Stimulated activated CD4-positive, alpha-beta T cell treated with anti-CD3 and anti-CD28 coated beads, Interleukin-2, amount 100 ng/mL, for 48 hours (primary cell): ENCODE results near the gene NUP58.

ENCODE experiments used
- DNase-seq, 2 donors: peaks; one replicate each; pipeline ENCODE4 v3.0.0-alpha.2; 2020

Gene NUP58, protein sequence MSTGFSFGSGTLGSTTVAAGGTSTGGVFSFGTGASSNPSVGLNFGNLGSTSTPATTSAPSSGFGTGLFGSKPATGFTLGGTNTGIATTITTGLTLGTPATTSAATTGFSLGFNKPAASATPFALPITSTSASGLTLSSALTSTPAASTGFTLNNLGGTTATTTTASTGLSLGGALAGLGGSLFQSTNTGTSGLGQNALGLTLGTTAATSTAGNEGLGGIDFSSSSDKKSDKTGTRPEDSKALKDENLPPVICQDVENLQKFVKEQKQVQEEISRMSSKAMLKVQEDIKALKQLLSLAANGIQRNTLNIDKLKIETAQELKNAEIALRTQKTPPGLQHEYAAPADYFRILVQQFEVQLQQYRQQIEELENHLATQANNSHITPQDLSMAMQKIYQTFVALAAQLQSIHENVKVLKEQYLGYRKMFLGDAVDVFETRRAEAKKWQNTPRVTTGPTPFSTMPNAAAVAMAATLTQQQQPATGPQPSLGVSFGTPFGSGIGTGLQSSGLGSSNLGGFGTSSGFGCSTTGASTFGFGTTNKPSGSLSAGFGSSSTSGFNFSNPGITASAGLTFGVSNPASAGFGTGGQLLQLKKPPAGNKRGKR

DNA sequence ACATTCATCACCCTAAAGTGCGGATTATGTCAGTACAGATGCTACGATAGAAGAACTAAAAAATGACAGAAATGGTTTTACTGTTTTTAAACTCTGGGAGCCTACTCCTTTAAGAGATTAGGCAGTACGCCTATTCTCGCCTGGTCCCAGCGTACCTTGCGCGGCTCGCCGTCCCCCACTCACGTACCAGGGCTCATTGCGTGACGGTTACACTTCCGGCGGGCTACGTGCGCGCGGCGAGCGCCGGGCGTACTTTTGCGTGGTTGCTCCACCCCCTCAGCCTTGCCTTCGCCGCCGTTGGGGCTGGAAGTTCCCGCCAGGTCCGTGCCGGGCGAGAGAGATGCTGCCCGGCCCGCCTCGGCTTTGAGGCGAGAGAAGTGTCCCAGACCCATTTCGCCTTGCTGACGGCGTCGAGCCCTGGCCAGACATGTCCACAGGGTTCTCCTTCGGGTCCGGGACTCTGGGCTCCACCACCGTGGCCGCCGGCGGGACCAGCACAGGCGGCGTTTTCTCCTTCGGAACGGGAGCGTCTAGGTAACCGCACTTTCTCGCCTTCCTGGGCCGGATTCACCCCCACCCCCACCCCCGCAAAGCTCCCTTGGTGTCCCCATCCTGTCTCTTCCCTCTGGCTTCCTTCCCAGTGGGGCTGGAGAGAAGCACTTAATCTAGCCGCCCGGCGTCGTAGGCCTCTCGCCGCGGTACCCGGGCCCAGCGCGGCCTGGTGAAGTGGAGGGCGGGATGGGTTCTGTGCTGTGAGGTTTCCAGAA lies at the start of gene NUP58:
Gene NUP58 (plus strand): TSS at position 279 of the 767 bp plus-strand sequence. CDS start 149 bp downstream, at position 428.
- DNase-seq = peak; percentile 87 to 89

DNA sequence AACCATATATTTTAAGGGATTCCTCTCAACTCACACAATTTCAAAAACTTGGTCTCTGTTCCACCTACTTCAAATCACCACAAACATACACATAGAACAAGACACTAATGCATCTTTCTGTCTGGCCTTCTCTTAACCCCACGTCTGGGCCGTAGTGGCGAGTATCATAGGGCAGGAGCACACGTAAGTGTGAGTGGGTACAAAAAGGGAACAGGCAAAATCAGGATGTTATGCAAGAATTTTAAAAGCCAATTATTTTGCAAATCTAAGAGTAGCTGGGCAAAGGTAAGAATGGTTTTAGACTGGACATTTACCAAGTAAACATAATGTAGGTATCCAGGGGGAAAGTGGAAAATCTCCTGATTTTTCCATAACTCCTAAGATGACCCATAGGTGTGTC lies 49.2 kb upstream of the NUP58 start:
- DNase-seq = no peak

DNA sequence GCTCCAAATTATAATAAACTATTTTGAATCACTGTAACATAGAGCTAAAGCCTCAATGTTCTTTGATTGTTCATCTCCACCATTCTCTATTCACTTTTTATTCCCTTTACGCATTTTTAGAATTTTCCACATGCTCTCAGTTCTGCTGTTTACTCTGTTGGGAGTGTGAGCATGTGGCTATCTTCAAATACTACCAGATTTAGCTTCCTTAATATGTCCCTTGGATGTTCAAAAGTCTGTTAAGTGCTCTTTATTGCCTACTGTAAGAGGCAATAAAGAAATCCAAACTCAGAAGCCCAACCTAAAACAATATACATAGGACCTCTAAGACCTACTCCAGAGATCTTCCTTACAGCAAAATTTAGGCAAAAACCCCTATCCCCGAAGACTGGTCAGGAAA lies 48.7 kb upstream of the NUP58 start:
- DNase-seq = no peak

DNA sequence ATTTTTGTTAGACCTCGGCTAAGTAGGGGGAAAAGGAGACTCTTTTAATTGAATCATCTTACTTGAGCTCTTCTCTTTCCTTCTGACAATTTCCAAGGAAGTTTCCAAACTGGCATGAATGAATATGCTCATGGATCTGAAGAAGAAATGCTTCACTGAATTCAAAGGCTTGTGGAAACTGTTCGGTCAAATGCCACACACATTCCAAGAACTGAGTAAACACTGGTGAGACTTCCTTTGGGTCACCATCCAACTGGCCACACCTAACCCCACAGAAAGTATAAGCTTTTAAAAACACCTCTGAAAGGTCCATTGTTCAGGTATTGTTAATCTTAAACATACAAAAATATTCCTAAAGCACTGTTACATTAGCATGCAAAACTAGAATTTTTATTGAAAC lies 47.7 kb upstream of the NUP58 start:
- no peak for DNase-seq

DNA sequence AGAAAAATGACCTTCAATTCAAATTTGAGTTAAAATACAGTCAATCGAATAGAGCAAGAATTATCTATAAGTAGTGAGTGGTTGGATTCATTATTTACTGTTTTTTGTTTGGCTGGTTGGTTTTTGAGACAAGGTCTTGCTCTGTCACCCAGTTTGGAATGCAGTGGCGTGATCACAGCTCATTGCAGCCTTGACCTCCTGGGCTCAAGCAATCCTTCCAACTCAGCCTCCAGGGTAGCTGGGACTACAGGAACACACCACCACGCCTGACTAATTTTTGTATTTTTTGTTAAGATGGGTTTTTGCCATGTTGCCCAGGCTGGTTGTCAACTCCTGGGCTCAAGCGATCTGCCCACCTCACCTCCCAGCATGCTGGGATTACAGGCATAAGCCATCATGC lies 39.2 kb upstream of the NUP58 start:
- DNase-seq = no peak

DNA sequence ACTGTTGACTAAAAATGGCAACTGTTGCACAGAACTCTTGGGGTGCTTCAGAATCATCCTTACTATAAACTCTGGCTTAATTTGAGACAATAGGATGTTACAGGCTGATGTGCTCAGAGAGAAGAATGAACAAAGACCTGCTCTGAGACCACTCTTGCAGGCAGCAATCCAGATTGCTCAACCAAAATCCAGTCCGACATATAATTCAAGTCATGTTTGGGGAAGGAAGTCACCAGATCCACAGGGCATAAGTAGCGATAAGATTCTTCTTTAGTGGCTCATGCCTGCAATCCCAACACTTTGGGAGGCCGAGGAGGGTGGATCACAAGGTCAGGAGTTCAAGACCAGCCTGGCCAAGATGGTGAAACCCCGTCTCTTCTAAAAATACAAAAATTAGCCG lies 34.7 kb upstream of the NUP58 start:
- DNase-seq = no peak

DNA sequence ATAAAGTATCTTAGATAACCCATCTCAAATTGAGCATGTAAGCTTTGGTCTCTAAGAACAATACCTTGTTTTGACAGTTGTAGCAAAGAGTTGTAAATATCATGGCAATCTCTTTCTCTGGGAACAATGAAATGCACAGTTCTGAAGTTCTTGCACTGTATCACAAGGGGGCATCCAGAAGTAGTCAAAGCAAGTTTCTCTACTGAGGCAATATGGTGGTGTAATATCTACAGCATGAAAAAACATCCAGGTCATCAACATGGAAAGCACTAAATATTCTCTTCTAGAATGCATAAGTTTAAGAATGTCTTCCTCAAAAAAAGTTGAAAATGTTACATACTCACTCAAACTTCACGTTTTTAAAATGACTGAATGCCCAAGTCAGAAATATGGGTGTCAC lies 33.7 kb upstream of the NUP58 start:
- DNase-seq = no peak

DNA sequence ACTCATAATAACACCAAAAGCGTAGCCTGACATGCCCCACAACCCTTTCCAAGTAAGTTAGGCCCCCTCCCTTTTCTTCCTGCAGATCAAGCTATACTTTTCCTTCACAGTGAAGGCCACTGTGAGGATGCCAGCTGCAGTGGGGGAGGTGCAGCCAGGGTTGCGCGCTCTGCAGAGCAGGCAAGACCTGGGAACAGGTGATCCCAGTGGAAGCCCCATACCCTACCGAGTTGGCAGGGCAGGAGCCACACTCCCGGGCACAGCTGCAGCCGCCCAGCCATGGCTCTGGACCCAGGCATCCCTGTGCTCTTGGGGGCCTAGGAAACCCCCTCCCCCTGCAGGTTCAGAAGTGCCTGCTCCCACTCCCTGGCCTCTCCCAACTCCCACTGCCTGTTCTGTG lies 32.9 kb upstream of the NUP58 start:
- no peak for DNase-seq

DNA sequence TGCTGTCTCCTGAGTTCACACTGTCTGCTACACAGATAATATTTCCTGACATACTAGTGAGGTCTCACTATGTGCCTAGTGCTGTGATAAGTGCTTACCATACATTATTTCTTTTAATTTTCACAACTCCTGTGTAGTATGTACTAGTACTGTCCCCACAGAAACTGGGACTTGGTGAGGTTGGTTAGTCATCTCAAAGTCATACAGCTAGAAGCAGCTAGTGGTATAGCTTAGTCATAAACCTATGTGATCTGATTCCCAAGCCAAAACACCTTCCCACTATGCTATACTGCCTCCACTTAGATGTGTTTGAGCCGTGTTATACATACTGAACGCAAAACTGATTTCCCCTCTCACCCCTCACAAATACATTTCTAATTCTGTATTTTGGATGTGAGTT lies 24.7 kb upstream of the NUP58 start:
- DNase-seq = no peak

DNA sequence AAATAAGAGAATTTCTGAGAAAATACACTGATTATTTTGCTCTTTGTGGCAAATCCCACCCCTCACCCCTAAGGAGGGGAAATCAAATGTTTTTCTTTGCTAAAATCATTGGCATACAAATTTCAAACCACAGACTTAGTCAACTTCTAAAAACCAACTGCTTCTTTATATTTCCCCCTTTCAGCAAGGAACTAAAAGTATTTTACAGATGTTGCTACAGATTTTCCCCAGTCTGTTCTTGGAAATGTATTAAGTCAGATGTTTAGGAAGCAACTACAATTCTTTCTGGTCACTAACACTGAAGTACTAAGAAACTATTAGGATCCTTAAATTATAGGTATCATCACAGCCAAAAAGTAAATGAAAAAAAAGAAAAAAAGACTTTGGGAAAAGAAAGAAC lies 21.0 kb upstream of the NUP58 start:
- no peak for DNase-seq

DNA sequence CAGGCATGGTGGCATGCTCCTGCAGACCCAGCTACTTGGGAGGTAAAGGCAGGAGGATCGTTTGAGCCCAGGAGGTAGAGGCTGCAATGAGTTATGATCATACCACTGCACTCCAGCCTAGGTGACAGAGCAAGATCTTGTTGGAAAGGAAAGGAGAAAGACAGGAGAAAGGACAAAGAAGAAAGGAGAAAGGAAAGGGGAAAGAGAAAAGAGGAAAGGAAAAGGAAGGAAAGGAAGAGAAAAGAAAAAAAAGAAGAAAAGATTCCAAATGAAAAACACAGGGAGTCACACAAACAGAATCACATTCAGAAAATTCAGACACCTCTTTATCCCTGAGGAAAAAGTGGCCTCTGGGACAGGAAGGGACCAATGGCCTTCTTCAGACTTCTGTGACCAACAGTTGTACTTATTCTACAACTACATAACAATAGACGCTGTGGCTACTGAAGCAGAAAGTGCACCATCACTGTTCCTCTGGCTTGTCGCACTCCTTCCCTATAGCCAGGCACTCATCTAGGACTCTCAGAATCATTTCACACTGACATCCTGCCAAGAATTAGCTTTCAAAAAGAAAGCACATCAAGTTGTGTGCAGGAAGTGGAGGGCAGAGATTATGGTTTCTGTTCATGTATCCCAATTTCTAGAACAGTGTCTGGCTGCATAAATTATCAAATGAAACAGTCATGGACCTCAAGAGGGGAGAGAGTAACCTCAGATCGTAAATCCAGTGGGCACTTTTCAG lies 20.1 kb upstream of the NUP58 start:
- DNase-seq = no peak

DNA sequence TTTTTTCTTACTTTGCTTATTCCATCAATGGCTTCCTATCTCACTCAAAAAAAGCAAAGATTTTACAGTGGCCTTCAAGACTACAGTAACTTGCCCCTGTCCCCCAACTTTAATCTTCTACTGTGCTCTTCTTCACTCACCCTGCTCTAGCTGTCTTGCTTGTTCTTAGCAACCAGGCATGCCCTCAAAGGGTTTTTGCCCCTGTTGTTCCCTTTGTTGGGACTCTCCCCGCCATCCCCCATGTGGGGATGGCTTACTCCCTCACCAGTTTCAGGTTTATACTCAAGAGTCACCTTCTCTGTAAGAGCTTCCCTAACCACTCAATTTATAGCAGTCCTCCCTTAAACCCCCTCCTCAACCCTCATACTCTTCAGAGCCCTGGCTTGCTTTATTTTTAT lies 19.5 kb upstream of the NUP58 start:
- no peak for DNase-seq

DNA sequence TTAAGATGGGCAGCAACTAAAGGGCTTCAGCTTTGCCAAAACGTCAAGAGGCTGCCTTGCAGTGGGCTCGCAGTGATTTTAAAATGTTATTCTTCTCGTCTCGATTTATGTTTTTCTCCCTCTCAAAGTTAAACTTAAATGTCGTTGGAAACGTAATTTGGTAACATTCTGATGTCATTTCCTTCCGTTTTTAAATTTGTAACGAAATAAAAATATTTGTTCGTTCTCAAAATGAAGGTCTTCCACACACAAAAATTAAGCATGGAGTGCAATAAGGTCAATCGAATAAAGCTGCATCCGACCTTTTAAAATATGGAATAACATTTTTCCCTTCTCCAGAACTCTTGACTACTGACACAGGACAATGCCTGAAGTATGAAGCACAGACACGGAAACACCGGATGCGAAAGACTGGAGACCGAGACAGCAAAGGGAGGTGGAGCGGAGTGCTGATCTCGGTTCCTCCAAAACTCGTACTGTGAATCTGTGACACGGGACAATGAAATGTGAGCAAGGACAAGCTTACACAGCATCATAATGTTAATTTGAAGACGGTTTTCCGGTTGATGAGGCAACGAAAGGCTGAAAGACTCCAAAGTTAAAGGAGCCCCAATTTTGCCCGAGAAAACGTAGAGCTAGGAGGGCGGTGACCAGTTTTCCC lies 15.0 kb upstream of the NUP58 start:
- DNase-seq = no peak

DNA sequence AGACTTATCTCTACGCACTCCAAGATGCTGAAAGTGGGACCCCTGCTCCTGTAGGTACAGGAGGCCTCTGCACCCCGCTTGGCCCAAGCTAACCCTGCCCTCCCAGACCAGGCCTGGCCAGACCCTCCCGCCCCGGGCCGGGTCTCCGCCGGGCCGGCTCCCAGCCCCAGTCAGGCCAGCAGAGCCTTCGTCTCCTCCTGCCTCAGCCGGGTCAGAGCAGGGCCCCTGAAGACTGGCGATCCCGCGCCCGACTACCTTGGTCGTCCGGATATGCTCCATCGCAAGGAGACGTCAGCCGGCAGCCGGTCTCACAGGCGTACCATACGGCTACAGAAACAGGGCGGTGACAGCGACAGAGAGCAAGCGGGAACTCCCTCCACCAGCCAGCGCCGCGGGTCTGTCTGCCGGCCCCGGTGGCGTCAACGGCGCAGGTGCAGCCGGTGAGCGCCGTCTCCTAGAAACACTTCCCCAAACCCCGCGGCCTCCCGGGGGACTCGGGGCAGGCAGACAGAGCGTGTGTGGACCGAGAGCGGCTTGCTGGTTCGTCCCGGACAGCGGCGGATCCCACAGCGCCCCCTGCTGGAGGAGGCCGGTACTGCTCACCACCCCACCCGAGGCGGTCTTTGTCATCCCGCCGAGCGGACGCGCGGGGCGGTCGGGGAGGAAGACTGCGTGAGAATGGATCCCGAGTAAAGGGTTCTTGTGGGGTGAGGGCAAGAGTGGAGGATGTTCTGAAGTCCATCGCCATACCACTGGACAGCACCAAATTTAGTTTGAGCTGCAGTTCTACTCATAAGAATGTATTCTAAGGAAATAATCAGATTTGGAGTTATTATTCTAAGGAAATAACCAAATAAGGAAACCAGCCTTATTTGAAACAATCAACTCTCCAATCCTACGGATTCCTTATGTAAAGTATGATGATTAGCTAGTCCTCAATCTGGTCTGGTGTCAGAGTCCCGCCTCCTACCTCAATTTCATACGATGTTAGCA lies 14.2 kb upstream of the NUP58 start, which contains the start of gene MTMR6:
Gene MTMR6 (minus strand): TSS at position 520 of the 993 bp plus-strand sequence. CDS start 241 bp downstream, at position 279.
- peak; percentile 96 to 97 for DNase-seq

DNA sequence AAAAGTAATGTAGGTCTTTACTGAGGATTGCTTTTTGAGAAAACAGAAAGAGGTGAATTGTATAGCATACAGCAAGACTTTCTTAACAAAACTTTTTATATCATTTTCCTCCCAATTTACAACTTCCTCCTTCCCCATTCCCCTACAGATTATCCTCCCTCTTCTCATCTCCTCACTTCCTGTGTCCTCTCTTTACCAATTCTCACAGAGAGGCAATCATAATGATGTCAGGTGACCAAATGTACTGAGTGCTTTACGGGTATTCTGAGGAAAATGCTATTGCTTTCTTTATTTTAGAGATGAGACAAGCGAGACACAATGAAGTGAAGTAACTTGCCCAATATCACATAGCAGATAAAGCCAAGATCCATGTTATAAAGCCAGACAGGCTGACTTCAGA lies 12.5 kb upstream of the NUP58 start:
- no peak for DNase-seq

DNA sequence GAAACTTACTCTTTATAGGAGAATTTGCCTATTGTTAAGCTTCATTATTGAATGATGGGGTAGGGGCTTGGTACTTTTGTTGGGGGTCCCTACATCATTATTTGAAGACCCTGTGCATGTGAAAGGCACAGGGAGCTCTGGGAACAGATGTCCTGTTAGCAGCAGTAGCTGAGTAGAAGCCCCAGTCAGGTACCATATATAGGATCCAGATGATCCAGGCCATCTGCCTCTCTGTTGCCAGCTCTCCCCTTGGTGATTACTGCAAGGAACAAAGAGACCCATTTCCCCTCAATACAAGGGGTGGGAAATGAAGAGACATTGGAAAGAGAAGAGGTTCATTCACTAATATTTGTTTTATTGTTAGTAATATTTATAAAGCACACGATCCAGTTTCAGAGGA lies 9.7 kb upstream of the NUP58 start:
- DNase-seq = no peak

DNA sequence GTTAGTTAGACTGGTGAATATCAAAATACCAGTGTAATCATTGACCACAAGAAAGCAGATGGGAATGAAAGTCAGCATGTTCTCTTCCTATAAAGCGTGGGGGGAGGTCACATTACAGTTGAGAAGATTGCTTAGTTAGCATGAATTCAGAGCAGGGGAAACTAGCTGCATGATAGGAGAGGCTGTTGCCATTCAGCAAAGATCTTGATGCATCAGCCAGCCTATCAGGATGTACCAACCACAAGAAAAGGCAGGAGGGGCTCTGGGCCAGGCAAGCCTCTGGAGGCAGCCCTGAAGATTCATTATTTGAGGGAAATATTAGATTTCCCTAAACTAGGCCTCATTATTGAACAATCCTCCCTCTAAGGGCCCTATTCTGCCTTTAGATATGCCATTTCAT lies 9.1 kb upstream of the NUP58 start:
- no peak for DNase-seq

DNA sequence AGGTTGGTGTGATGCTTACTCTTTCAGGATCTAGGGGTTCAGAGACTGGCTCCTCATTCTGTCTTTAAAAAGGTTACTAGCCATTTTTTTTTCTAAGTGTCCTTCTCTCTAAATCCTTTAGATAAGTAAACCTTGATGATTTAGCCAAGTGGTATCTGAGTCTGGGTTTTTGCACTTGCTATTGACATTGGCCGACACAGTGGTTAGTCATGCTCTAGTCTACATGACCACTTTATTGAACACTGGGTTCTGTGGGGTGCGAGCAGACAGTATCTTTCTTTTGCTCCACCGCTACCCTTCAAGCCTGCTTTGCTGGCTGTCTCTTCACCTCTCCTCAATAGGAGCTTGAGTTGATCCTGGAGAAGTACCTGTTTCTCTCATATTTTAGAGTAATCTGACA lies 6.2 kb upstream of the NUP58 start:
- DNase-seq = no peak

DNA sequence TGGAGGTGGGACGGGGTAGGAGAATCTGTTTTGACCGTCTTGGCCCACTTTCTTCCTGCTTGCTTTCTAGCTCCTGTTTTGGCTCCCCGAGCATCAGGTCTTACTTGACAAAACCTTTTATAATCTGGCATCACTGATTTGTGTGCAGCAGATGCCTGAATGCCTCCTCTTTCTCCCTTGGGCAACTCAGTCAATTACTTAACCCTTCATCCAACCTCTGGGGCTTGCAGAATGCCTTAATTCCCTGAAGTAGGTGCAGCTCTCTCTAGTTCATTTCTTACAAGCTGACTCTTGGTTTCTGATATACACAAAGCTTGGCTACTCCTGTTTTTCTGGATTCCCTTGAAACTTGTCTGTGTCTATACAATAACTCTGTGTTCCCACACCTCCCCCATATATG lies 5.7 kb upstream of the NUP58 start:
- DNase-seq = no peak

DNA sequence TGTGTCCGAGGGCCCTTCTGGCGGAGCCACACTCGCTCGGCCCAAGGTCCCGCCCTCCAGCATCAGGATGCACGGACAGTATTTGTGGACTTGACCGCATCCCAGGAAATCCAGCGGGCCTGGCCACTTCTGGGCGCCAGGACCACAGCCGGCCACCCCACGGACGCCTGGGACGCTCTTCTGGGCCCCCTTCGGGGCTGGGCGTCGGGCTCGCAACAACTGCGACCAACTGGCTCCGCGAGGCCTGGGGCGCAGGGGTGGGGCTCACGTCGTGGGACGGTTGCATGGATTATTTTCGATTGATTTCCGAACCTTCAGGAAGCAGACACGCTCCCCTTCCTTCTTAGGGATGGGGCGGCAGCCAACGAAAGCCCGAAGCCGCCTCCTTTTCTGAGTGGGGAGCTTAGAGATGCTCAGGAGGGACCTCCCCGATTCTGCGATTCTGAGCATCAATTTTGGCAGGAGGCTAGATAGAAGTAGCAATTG lies 521 bp upstream of the NUP58 start:
- no peak for DNase-seq

DNA sequence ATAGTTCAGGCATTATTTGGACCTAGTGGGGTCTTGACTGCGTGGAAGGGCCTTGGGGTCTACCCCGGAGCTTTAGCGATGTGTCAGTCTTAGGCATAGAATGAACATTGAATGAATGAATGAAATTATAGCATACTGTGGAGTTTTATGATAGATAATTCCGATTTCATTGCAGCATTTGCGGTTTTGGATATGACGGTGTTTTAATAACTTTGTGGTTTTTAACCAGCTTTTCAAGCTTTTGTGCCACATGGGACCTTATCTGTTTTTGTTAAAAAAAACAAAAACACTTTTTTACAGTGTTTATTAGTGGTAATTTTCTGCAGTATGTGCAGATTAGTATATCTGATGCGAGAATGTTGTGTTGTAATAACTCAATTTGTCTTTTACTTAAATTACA lies 696 bp downstream of the NUP58 start:
- DNase-seq = no peak
